Activated CD4-positive, alpha-beta T cell treated with anti-CD3 and anti-CD28 coated beads, Interleukin-2, amount 50 U/mL, for 4 hours (primary cell): ENCODE measurements around the gene ARHGEF16.

ENCODE experiments used
- DNase-seq, 2 experiments: peaks; one replicate each; pipeline ENCODE4 v3.0.0-alpha.2; 2020

Gene ARHGEF16

DNA sequence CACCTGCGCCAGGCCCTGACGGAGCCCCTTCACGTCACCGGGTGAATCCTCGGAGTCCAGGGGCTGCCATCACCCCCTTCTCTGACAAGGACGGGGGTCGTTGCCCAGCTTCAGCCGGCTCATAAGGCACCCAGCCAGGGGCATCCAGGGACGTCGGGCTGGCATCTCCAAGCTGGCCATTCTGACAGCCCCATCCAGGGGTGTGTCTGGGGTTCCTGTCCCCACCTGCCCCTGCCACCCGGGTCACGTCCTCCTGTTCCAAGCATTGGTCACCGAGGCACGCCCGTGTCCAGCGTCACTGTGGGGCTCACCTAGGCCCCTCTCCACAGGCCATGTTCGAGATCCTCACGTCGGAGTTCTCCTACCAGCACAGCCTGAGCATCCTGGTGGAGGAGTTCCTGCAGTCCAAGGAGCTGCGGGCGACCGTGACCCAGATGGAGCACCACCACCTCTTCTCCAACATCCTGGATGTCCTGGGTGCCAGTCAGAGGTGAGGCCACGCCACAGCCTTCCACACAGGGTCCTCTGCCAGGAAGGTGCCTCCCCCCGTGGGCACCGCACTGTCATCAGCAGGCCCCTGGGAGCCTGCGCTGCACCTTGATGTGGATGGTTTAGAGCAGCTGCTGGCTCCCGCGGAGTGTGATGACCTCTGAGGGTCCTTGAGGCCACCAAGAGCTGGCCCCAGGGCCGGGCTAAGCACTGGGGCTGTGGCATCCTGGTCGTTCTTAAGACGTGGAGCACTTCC is 14.8 kb downstream of the ARHGEF16 start:
- DNase-seq = no peak

GRCh38 chr1:3469849-3470649 is 15.6 kb downstream of the ARHGEF16 start:
- no peak for DNase-seq

DNA sequence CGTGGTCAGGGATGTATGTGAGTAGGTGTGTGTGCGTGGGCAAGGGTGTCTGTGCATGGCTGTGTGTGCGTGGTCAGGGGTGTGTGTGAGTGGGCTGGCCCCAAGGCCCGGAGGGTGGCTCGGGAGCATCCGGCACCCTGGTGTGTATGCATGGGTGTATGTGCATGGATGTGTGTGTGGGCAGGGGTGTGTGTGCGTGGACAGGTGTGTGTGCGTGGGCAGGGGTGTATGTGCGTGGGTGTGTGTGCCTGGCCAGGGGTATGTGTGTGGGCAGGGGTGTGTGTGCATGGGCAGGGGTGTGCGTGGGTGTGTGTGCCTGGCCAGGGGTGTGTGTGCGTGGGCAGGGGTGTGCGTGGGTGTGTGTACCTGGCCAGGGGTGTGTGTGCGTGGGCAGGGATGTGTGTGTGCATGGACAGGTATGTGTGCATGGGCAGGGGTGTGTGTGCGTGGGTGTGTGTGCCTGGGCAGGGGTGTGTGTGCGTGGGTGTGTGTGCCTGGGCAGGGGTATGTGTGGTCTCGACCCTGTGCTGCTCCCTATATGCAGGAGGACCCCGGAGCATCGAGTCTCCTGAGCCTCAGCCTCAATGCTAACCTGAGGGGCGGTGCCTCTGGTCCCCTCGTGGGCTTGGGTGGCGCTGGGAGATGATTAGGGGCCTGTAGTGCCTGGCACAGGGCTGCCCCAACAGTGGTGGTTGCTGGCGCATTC is 16.3 kb downstream of the ARHGEF16 start:
- no peak for DNase-seq

GRCh38 chr1:3471356-3472087 is 17.1 kb downstream of the ARHGEF16 start:
- DNase-seq = no peak

- no peak for DNase-seq
Observed at GRCh38 chr1:3472088-3472850, 17.8 kb downstream of the ARHGEF16 start.

DNA sequence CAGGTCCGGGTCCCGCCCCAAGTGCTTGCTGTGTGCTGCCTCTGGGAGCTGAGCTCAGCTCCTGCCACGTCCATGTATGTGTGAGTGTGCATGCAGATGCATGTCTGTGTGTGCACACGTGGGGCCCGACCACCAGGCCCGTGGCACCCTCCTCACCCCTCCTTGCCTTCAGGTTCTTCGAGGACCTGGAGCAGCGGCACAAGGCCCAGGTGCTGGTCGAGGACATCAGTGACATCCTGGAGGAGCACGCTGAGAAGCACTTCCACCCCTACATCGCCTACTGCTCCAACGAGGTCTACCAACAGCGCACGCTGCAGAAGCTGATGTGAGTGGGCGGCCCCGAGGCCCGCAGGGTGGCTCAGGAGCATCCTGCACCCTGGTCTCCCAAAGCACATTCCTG is 18.4 kb downstream of the ARHGEF16 start:
- DNase-seq = no peak

GRCh38 chr1:3473381-3473844 is 18.9 kb downstream of the ARHGEF16 start:
- DNase-seq = no peak

GRCh38 chr1:3474016-3474415 is 19.6 kb downstream of the ARHGEF16 start:
- DNase-seq = no peak

- no peak for DNase-seq
Observed at GRCh38 chr1:3474421-3474820, 20.0 kb downstream of the ARHGEF16 start.

GRCh38 chr1:3475839-3476573 is 21.5 kb downstream of the ARHGEF16 start:
- no peak for DNase-seq

GRCh38 chr1:3476666-3477065 is 22.2 kb downstream of the ARHGEF16 start:
- no peak for DNase-seq

DNA sequence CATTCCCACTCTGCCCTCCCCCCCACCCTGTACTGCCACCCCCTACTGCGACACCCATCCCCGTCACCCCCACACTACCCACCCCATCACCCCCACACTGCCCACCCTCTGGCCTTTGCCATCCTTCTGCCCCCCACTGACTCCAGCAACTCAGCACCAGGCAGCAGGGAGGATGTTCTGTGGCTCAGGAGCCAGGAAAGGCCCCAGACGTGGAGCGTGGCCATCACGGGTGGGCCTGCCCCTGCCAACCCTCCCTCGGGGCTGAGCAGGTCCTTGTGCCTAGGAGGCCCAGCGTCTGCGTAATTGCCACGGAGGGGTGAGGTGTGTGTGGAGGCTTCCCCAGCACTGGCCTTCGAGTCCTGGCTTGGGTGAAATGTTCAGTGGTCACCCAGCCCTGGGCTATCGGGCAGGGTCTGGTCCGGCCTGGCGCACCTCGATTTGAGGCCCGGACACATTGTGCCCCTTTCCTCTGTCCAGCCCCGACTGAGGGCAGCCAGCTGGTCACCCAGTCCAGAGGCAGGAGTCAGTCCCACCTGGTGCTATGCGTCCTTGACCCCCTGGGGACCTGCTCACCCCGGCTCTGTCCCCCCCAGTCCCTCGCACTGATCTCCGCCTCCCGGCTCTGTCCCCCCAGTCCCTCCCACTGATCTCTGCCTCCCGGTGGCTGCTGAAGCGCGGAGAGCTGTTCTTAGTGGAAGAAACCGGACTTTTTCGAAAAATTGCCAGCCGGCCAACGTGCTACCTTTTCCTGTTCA is 23.0 kb downstream of the ARHGEF16 start:
- DNase-seq = no peak

DNA sequence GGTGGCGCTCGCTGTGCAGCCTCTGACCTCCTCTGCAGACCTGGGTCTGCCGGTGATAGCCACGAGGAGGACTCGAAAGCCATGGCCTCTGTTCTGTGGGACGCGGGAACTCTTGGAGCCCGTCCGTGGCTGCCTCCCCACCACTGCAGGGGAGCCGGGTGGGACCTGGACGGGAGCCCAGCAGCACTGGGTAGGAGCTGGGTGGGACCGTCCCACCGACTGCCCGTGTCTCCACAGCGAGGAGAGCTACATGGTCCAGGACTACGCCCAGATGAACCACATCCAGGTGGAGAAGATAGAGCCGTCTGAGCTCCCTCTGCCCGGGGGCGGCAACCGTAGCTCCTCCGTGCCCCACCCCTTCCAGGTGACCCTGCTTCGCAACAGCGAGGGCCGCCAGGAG is 23.7 kb downstream of the ARHGEF16 start:
- DNase-seq = no peak

- DNase-seq = no peak
Observed at GRCh38 chr1:3479511-3480368, 25.3 kb downstream of the ARHGEF16 start.

DNA sequence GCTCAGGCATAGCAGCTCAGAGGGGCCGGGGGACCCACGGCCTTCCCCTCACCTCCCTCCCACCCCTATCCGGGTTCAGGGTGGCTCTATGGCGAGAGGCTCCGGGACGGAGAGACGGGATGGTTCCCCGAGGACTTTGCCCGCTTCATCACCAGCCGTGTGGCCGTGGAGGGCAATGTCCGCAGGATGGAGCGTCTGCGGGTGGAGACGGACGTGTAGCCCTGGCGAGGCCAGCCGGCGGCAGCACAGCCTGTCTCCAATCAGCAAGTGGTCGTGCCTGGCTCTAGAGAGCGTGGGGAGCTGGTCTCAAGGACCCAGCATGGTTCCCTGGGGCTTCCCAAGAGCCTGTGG is 25.9 kb downstream of the ARHGEF16 start:
- DNase-seq = no peak

GRCh38 chr1:3481046-3481445 is 26.6 kb downstream of the ARHGEF16 start:
- DNase-seq = no peak

DNA sequence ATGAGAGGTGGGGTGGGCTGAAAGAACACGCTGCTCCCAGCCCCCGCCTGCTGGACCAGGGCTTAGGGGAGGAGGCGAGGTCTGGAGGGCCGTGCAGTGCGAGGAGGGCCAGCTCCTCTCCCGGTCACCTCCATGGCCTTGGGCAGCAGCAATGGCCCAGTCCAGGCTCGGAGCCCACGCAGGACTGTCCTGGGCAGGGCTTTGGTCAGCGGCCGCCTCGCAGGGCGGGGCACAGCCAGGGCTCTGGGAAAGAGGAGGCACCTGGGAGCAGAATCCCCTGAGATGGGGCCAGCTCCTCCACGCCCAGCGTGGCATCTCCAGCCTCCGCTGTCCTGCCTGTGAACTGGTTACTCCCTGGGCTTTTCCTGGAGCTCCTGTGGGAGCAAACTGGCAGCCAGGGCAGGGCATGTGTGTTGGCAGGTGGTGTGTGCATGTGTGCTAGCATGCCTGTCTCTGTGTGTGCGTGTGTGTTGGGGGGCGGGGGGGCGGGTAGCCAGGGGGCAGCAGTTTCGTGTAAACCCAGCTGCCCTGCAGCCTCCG is 27.4 kb downstream of the ARHGEF16 start:
- DNase-seq = no peak

DNA sequence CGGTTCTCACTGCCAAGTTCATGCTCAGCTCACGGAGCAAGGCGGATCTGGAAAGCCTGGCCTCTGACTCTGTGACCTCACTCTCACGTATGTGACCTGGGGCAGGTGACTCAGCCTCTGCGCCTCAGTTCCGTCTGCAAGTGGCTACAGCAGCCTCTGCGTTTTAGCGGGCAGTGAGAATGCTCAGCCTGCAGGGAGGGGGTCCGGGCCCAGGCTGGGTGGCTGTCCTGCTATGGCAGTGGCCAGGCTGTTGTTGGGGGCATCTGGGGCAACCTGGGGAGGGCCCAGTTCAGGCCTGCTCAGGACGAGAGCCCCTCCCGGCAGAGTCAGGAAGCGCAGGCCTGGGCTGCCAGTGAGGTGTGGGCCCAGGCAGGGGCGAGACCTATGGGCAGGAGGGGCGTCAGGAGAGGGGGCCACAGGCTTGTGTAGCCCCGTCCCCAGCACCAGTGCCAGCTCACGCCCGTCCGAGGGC is 27.9 kb downstream of the ARHGEF16 start:
- no peak for DNase-seq

GRCh38 chr1:3483380-3483779 is 28.9 kb downstream of the ARHGEF16 start:
- DNase-seq = no peak
